Measurements from ENCODE around the gene OR10G3. TPM values are rescaled to one million over a fixed set of nuclear protein-coding genes. Genes with fewer than 3 reads are reported as not detected.

The OR10G3 gene
- polyA plus RNA-seq, 4 donors, result 0.12 TPM; not detected in 3

GRCh38 chr14:21536418-21537089 is 43.3 kb downstream of the OR10G3 start:
- no peak for DNase-seq (ENCODE audit: low read depth in 4 of 4, low spot score in 3 of 4)

GRCh38 chr14:21535545-21536417 is 44.1 kb downstream of the OR10G3 start:
- no peak for DNase-seq (ENCODE audit: low read depth in 4 of 4, low spot score in 3 of 4)

GRCh38 chr14:21534576-21534975 is 45.3 kb downstream of the OR10G3 start:
- DNase-seq (ENCODE audit: low read depth in 4 of 4, low spot score in 3 of 4), result no peak

- no peak for DNase-seq (ENCODE audit: low read depth in 4 of 4, low spot score in 3 of 4)
Observed at GRCh38 chr14:21533294-21533693, 46.6 kb downstream of the OR10G3 start.

GRCh38 chr14:21529515-21529914 is 50.4 kb downstream of the OR10G3 start:
- no peak for DNase-seq (ENCODE audit: low read depth in 4 of 4, low spot score in 3 of 4)

- no peak for DNase-seq (ENCODE audit: low read depth in 4 of 4, low spot score in 3 of 4)
Observed at GRCh38 chr14:21528381-21529348, 51.2 kb downstream of the OR10G3 start.

GRCh38 chr14:21527318-21527679 is 52.6 kb downstream of the OR10G3 start:
- DNase-seq (ENCODE audit: low read depth in 4 of 4, low spot score in 3 of 4), result no peak

- DNase-seq (ENCODE audit: low read depth in 4 of 4, low spot score in 3 of 4), result no peak
Observed at GRCh38 chr14:21526672-21527317, 53.1 kb downstream of the OR10G3 start.

GRCh38 chr14:21525962-21526671 is 53.8 kb downstream of the OR10G3 start, which contains the start of gene SALL2:
SALL2 (minus strand) TSS chr14:21526346; CDS start chr14:21526127, 219 bp downstream.
- DNase-seq (ENCODE audit: low read depth in 4 of 4, low spot score in 3 of 4), result peak; percentile 81 to 88 (median 84)

- DNase-seq (ENCODE audit: low read depth in 4 of 4, low spot score in 3 of 4), result no peak
Observed at GRCh38 chr14:21525571-21525961, 54.3 kb downstream of the OR10G3 start.

GRCh38 chr14:21524575-21525490 is 55.0 kb downstream of the OR10G3 start:
- DNase-seq (ENCODE audit: low read depth in 4 of 4, low spot score in 3 of 4), result no peak

GRCh38 chr14:21523203-21523602 is 56.7 kb downstream of the OR10G3 start:
- no peak for DNase-seq (ENCODE audit: low read depth in 4 of 4, low spot score in 3 of 4)

- no peak for DNase-seq (ENCODE audit: low read depth in 4 of 4, low spot score in 3 of 4)
Observed at GRCh38 chr14:21521501-21521900, 58.4 kb downstream of the OR10G3 start.

- DNase-seq (ENCODE audit: low read depth in 4 of 4, low spot score in 3 of 4), result no peak
Observed at GRCh38 chr14:21520767-21521166, 59.1 kb downstream of the OR10G3 start.

- DNase-seq (ENCODE audit: low read depth in 4 of 4, low spot score in 3 of 4), result no peak
Observed at GRCh38 chr14:21518725-21519124, 61.2 kb downstream of the OR10G3 start.
